Activated CD8-positive, alpha-beta T cell treated with anti-CD3 and anti-CD28 coated beads for 36 hours (primary cell): ENCODE measurements around the gene RNF19B. TPM values are rescaled to one million over a fixed set of nuclear protein-coding genes. Genes with fewer than 3 reads are reported as not detected.
"Not testable (repeated sequence)": the region's sequence is repeated elsewhere in the genome, so short reads cannot be mapped to it uniquely, and the experiment has no call there.

Experiments
- ATAC-seq: fragments of 200-7000 bp; cut with Tn5 transposase; one replicate; pipeline ENCODE4 v1.10.0; 2021; ENCODE audit warnings: mild to moderate bottlenecking, moderate library complexity
- CTCF ChIA-PET: fragments of 350-600 bp; sonication (Branson Sonifier 250); formaldehyde crosslinking; loops from one replicate; lab custom pipeline; 2021; ENCODE audit warnings: antibody characterized with exemption; lab: Charles Lee
- POLR2A ChIA-PET: fragments of 350-600 bp; sonication (Branson Sonifier 250); formaldehyde crosslinking; loops from one replicate; lab custom pipeline; 2021; ENCODE audit warnings: antibody characterized with exemption; lab: Charles Lee
- DNase-seq: peaks from one replicate; pipeline ENCODE4 v3.0.0-alpha.2; 2020
- H3K27ac Mint-ChIP-seq: one replicate; pipeline ENCODE4 v1.8.0; 2021; ENCODE audit warnings: mild to moderate bottlenecking, mixed read lengths
- H3K27me3 Mint-ChIP-seq: one replicate; pipeline ENCODE4 v1.8.0; 2021; ENCODE audit warnings: mixed read lengths
- H3K36me3 Mint-ChIP-seq: one replicate; pipeline ENCODE4 v1.8.0; 2021; ENCODE audit warnings: low read depth, mixed read lengths
- H3K4me1 Mint-ChIP-seq: one replicate; pipeline ENCODE4 v1.8.0; 2021; ENCODE audit warnings: low read depth, mixed read lengths
- H3K4me3 Mint-ChIP-seq: one replicate; pipeline ENCODE4 v1.8.0; 2021; ENCODE audit warnings: mild to moderate bottlenecking, moderate library complexity, mixed read lengths
- H3K9me3 Mint-ChIP-seq: one replicate; pipeline ENCODE4 v1.8.0; 2021; ENCODE audit warnings: mixed read lengths
- CTCF ChIP-seq: fragments of 200-600 bp; IDR thresholded peaks from one replicate; pipeline ENCODE4 v1.8.0; 2022; ENCODE audit warnings: antibody characterized with exemption, mild to moderate bottlenecking
- intact Hi-C: fragments of 100-400 bp; cut with micrococcal nuclease; formaldehyde crosslinking; loops from one replicate; pipeline ENCODE4 v1.10.0; 2022
- total RNA-seq, 2 experiments: library from RNA; stranded (reverse); gene quantifications; one replicate each; pipeline ENCODE4 v1.2.3, GENCODE V29; 2021

RNF19B gene
- total RNA-seq, 2 experiments from 2014 or later = 10.6 to 10.9 TPM

- no peaks in the 10 kb centered on the region for H3K36me3 Mint-ChIP-seq
- H3K4me3 Mint-ChIP-seq = no peak overlapping the region
- ChIA-PET POLR2A (no interaction called here), CTCF (interaction anchor here (0.7 to 1.0 kb wide), 2 partner anchors 24 to 184 kb away, joined by 3 read pairs; no protein-coding TSS in a partner anchor)
- no peak overlapping the region for H3K27ac Mint-ChIP-seq
- TF ChIP-seq CTCF = no peak
- H3K4me1 Mint-ChIP-seq = peaks cover 14% of the 10 kb centered on the region
- no peak for ATAC-seq
- H3K9me3 Mint-ChIP-seq = no peaks in the 10 kb centered on the region
- H3K27me3 Mint-ChIP-seq = peaks cover 26% of the 10 kb centered on the region
- intact Hi-C loops = no loop called here
- DNase-seq = no peak
Measured at GRCh38 chr1:32915766-32916706, 48.6 kb downstream of the RNF19B start.

GRCh38 chr1:32910319-32910718 lies 54.3 kb downstream of the RNF19B start:
- no peak for TF ChIP-seq CTCF
- intact Hi-C loops = no loop called here
- H3K9me3 Mint-ChIP-seq = no peaks in the 10 kb centered on the region
- no peak overlapping the region for H3K4me3 Mint-ChIP-seq
- no peak overlapping the region for H3K27ac Mint-ChIP-seq
- H3K27me3 Mint-ChIP-seq = peaks cover 1% of the 10 kb centered on the region
- no peak for DNase-seq
- H3K4me1 Mint-ChIP-seq = no peaks in the 10 kb centered on the region
- no peaks in the 10 kb centered on the region for H3K36me3 Mint-ChIP-seq
- POLR2A ChIA-PET = no interaction called here
- no peak for ATAC-seq
- CTCF ChIA-PET = interaction anchor here (0.7 to 2.1 kb wide), 2 partner anchors 18 to 34 kb away, joined by 3 to 5 read pairs; no protein-coding TSS in a partner anchor

GRCh38 chr1:32907435-32907834 lies 57.2 kb downstream of the RNF19B start:
- Mint-ChIP-seq H3K4me1 (no peaks in the 10 kb centered on the region), H3K27ac (no peak overlapping the region), H3K4me3 (no peak overlapping the region), H3K27me3 (peaks cover 9% of the 10 kb centered on the region), H3K36me3 (no peaks in the 10 kb centered on the region), H3K9me3 (no peaks in the 10 kb centered on the region)
- DNase-seq = no peak
- no peak for TF ChIP-seq CTCF
- ChIA-PET POLR2A (interaction anchor here (0.9 kb wide), 1 partner anchor 51 kb away, joined by 3 read pairs; no protein-coding TSS in a partner anchor), CTCF (interaction anchor here (0.8 kb wide), 2 partner anchors 24 to 35 kb away, joined by 3 to 4 read pairs; no protein-coding TSS in a partner anchor)
- intact Hi-C loops = no loop called here
- no peak for ATAC-seq

GRCh38 chr1:32906654-32907053 lies 58.0 kb downstream of the RNF19B start:
- DNase-seq = no peak
- Mint-ChIP-seq H3K36me3 (no peaks in the 10 kb centered on the region), H3K4me3 (no peak overlapping the region), H3K27ac (no peak overlapping the region), H3K27me3 (peaks cover 16% of the 10 kb centered on the region), H3K4me1 (peaks cover 1% of the 10 kb centered on the region), H3K9me3 (no peaks in the 10 kb centered on the region)
- no peak for TF ChIP-seq CTCF
- POLR2A ChIA-PET = no interaction called here
- ATAC-seq = no peak
- CTCF ChIA-PET = no interaction called here
- intact Hi-C loops = no loop called here

- ATAC-seq, DNase-seq, intact Hi-C loops, H3K36me3 Mint-ChIP-seq, H3K27ac Mint-ChIP-seq, H3K9me3 Mint-ChIP-seq, H3K4me3 Mint-ChIP-seq, H3K4me1 Mint-ChIP-seq: not testable (repeated sequence)
- ChIA-PET CTCF (interaction anchor here (2.1 kb wide), 1 partner anchor 13 kb away, joined by 12 read pairs; no protein-coding TSS in a partner anchor), POLR2A (interaction anchor here (0.7 kb wide), 1 partner anchor 8 kb away, joined by 3 read pairs; no protein-coding TSS in a partner anchor)
- H3K27me3 Mint-ChIP-seq = peaks cover 21% of the 10 kb centered on the region
Measured at GRCh38 chr1:32905588-32905987, 59.0 kb downstream of the RNF19B start.
